ENCODE results near the gene FLRT1.

Gene FLRT1

GRCh38 chr11:64006398-64006797 is 29.3 kb upstream of the FLRT1 start:
- DNase-seq: no peak

GRCh38 chr11:64007160-64007628 is 28.5 kb upstream of the FLRT1 start:
- peak; percentile 54 for DNase-seq

DNA sequence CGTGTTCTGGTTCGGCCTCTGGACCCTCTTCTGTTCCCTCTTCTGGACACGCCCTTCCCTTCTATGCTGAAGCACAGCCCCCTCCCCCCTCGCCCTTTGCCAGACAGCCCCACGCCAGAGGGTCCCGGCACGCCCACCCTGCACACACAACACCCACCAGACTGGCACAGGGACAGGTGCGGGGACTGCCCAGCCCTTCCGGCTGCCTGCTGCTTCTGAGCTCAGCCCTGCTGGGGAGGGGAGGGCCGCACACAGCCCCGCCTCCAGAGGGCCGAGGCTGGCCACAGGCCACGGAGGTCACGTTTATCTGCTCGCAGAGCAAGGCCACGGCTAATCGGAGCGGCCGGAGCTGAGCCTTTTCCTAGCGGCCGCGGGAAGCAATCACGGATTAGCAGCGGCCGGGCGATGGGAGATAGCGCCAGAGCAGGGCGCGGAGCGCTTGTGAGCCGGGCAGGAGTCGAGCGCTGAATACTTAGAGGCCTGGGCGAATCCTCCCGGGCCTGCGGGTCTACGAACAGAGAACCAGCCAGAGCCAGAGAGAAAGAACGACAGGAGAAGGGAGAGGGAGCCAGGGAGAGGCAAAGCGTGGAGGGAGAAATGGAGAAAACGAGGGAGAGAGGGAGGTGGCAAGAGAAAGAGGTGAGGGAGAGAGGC is 28.0 kb upstream of the FLRT1 start:
- DNase-seq: peak; percentile 25

- no peak for DNase-seq
These were observed 27.3 kb upstream of the FLRT1 start for GRCh38 chr11:64008283-64008913.

DNA sequence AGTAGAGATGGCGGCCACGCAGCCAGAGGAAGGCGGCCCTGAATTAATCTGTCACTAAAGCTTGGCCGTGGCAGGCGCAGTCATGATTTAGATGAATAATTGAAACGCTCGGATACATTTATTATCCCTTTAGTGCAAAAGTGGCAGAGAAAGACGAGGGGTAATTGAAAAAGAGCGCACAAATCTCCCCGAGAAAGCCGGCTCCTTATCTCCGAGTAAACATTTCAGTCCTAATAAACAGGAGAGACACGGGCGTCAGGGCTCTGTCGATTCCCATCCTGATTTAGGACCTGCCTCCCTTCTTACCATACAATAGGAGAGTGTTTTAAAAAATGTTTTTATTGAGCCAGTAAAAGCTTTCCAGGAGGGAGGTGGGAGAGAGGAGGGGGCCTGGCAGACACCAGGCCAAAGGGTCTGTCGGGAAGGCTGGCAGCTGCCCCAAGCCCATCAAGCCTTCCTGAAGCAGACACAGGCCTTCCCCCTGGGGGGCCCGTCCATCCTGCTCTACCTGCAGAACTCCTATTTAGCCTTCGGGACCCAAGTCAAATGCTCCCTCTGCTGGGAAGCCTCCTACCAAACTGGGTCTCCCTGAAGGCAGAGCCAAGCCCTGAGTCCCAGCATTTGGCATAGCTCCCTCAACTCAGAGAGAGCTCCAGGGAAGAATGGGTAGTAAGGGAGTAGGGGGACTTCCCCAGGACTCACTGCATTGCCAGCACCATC is 26.7 kb upstream of the FLRT1 start:
- DNase-seq: no peak

DNA sequence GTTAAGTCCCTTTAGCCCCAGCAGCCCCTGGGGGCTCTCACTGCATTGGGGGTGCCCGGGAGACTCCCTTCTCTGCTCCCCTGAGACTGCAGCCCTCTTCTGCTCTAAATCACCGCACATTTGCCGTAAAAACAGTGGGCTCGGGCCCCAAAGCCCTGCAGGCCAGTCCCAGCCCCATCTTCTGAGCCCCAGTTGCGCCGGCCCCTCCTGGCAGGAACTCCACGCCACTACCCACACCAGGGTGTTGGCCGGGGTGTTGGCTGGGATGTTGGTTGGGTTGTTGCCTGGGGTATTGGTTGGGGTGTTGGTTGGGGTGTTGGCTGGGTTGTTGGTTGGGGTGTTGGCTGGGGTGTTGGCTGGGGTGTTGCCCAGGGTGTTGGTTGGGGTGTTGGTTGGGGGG is 26.0 kb upstream of the FLRT1 start:
- DNase-seq: no peak

- DNase-seq: no peak
These were observed 24.9 kb upstream of the FLRT1 start for GRCh38 chr11:64010783-64011182.

DNA sequence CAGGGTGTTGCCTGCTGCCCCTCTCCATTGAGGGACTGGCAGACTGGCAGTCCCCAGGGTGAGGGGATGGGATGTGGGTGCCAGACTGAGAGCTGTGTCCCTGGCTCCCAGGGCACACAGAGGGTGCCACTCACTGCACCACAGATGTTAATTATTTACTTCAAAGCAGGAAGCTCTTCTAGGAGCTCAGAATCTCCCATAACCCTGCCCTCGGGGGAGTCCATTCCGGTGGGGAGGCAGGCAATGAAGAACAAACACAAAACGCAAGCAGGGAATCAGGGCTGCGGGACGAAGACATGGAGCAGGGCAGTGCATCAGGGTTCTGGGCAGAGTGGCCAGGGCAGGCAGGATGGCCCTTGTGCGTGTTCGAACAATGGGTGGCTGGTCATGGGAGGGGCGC is 24.4 kb upstream of the FLRT1 start:
- no peak for DNase-seq

- no peak for DNase-seq
These were observed 22.4 kb upstream of the FLRT1 start for GRCh38 chr11:64013141-64013896.

DNA sequence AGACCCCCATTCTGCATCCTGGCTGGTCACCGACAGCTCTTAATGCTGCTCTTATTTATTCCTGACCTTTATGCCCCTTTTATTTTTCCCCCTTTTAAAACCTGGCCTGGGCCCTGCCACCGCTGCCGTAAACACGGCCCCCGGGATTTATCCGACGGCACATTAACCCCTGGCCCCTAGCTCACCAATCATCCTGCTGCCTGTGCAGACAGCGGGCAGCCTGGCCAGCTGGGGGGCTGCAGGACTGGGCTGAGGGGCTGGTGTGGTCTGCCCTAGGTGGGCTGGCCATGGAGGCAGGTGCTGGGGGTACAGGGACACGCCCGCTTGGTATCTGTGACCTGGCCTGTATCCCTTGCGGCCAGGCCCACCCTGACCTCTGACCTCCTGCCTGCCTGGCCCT is 21.4 kb upstream of the FLRT1 start:
- no peak for DNase-seq

- no peak for DNase-seq
These were observed 20.2 kb upstream of the FLRT1 start for GRCh38 chr11:64015510-64015909.

DNA sequence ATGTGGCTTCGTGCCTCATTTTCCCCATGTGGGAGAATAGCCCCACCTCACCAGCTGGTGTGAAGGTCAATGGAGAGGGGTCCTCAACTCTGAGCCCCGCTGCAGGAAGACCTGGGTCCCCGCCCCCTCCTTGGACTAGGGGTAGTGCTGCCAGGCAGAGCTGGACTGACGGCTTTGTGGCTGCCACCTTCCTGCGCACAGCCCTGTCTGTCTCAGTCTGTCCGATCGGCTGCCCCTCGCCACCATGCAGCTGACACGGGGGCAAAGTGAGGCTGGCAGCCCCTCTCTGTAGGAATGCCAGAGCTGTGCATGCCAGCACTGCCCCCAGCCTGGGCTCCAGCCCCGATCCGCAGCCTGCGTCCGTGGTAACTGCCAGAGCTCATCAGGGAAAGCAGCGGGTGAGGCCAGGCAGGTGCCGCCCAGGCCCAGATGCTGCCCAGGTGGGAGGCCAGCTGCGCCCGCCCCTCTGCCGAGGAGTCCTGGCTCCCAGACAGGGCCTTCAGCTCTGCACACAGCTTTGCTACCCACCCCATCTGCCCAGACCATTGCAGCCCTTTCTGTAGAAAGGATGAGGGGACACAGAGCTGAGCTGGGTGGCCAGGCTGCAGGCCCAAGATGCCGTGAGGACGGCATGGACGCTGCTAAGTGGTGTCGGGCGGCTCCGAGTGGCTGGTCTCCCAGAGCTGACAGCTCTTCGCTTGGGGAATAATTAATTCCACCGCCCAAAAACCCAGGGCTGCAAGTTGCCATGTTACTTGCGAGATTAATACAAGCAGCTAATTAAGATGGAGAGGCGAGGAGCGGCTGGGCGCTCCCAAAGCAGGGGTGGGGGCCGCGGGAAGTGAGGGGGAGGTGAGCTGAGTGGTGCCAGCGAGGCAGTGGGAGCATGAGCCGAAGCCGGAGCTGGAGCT is 19.5 kb upstream of the FLRT1 start:
- DNase-seq: no peak

DNA sequence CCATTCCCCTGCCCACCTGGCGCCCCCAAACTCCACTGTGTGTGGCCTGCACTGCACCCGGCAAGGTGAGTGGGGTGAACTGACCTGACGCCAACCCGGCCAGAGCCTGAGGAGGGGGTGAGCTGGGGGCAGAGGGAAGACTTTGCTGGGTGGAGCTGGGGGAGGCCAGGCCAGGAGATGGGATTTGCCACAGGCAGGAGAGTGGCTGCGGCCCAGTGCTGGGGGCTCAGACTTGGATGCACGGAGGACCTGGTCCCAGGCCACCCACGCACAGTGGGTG is 17.8 kb upstream of the FLRT1 start:
- no peak for DNase-seq

DNA sequence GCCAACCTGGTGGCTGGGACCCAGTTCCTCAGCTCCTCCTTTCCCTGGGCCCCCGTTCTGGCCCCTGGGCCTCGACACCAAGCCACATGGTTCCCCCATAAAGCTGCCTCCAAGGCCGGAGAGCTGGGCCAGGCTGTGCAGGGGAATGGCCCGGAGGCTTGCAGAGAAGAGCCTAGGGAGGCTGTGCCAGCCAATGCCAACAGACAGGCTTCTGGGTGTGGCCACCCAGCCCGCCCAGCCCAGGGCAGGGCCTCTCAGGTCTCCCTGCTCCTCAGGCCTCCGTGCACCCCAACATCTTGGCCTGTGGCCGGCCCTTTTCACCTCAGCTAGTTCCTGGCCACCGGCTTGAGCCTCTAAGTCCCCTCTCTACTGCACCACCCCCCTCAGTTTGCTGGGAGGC is 17.4 kb upstream of the FLRT1 start:
- no peak for DNase-seq

DNA sequence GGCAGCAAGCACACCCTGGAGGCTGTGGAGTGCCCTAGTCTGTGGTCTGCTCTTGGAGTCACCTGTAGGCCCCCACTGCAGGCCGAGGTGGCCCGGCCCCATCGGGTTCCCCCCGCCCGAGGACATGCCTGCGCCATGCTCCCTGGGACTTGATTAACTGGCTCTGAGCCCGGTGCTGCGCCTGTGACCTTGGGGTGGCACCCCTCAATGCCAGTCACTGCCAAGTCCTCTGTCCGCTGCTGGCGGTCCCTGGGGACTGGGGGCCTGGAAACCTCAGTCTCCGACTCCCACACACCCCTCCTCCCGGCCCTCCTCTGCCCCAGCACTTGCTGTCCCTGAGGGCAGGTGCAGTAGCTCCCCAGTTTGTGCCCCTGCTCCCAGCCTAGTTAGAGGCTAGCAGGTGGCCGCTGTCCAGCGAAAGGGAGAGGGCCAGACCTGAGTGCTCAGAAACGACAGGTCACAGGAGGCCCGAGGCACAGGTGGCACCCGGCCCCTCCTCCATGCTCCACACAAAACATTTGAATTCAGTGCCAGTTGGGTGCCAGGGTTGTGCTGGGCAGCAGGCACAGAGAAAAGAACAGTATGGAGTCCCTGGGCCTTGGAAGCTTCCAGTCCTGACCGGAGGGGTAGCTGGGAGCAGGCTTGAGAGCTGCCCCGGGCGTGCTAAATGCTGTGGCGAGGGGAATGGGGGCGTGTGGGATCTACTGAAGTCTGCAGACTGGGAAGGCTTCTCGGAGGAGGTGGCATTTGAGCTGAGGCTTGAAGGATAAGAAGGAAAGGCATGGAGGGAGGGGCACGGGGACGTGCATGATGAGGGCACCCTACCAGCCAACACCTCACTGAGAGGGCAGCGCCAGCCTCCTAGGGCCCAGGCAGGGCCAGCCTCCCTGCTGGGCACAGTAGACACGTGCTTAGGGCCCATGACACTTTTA is 16.4 kb upstream of the FLRT1 start:
- no peak for DNase-seq

- DNase-seq: no peak
These were observed 14.6 kb upstream of the FLRT1 start for GRCh38 chr11:64020976-64021756.

GRCh38 chr11:64021757-64022093 is 14.0 kb upstream of the FLRT1 start:
- DNase-seq: peak; percentile 15

DNA sequence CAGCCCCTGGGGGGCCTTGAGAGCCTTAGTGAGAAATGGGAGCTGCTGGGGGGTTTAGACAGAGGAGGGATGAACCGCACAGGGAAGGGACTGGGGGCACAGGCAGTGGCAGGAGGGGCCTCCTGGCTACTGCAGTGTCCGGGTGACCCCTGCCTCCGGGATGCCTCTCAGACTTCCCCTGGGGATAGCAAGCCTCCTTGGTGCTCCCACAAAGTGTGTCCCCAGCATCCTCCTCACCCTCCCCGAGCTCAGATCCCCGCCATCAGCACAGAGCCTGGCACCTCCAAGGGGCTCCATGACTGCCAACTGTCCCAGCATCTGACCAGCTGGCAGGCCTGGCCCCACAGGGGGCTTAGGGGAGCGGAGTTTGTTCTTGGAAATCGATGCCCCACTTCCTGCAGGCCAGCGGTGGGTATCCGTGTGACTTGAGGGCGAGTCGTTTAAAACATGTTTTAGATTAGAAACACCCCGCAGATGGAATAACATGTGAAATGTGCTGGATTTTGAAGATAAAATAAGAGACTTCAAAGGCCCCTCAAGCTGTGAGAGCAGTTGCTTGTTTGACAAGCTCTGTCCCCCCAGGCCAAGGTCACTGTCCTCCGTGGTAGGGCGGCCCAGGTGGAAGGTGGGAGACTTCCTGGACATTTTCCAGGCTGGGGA is 13.5 kb upstream of the FLRT1 start:
- DNase-seq: no peak

DNA sequence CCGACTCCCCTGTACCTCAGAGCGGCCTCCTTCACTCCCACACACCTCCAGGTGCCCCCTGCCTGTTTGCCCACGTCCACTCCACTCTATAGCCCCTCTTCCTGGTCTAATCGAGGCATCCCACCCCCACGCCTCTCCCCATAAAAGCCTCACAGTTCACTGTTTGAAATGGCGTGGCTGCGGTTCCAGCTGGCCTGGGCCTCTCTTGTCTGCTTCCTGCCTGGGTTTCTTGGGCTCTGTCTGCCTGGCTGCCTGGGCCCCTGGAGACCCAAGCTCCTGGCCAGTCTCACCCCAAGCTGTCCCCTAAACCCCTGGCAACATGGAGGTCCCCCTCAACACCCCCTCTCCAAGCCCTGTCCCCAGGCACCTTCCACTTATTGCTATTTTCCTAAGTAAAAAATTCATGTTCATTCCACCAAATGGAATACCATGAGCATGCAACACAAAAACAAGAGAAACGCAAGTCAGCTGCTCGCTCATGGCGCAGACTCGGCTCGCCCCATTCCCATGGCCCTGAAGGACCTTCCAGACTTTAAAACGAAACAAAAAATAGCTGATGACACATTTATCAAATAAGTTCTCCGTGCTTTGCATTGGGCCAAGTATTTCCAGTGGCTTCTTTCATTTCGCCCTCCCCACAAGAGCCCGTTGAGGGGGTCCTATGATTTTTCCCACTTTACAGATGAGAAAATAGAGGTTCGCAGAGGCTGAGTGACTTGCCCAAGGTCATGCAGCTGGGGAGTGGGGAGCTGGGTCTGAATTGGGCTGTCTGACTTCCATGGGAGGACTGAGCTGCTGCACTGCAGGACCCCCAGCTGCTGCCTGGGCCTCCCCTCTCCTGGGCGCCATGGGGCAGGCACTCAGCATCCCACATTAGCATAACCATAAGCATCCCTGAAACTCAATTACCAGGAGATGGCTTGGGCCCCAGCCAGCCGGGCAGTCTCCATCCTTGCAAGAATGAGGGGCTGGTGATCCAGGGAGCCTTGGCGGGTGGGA is 11.7 kb upstream of the FLRT1 start:
- no peak for DNase-seq

All from fibroblast of skin of scalp (primary cell).